CD4-positive, alpha-beta T cell treated with Interleukin-4 for 1 hour (primary cell): Measurements from ENCODE around the gene RALGPS1.

Experiments used
- DNase-seq, 2 donors: peaks; one replicate each; pipeline ENCODE4 v3.0.0-alpha.2; 2020 to 2022

RALGPS1 gene

GRCh38 chr9:127267793-127268525 lies 353.4 kb downstream of the RALGPS1 start:
- no peak for DNase-seq

- DNase-seq, result no peak
These were observed 354.9 kb downstream of the RALGPS1 start for GRCh38 chr9:127269449-127269848.
